Kidney tubule cell (primary cell): ENCODE data around the gene LDHAL6A.

ENCODE experiments used
- DNase-seq: peaks from one replicate; pipeline ENCODE4 v3.0.0-alpha.2; 2018; ENCODE audit warnings: low spot score

Gene LDHAL6A

DNA sequence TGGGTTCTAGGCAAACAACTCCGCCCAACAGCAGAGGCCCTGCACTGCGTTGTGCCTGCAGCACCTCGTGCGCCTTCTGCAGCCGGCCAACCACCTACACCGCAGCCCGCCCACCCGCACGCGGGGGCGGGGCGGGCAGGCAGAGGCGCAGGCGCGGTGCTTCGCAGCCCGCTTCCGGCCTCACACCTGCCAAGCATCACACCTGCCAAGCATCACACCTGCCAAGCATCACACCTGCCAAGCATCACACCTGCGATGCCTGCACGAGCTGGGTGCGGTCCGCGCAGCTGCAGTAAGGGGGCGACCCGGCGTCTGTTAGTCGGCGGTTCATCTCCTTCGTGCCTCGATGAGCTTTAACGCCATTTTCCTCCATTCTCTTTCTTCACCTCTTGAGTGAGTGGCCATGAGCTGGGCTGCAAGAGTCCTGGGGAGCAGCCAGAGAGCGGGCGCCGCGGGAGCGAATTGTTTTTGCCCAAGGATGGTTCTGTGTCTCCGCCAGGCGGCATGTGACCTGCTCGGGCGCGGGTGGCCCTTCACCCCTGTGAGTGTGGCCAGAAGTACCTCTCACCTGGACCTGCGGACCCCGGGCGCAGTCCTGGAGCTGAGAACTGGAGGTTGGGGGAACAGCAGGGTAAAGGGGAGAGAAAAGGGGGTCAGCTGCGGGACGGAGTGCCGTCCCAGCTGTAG, at the start of gene LDHAL6A:
TSS of gene LDHAL6A (plus strand) at position 171 of the 687 bp plus-strand sequence. CDS start 825 bp downstream, outside the sequence.
- no peak for DNase-seq

DNA sequence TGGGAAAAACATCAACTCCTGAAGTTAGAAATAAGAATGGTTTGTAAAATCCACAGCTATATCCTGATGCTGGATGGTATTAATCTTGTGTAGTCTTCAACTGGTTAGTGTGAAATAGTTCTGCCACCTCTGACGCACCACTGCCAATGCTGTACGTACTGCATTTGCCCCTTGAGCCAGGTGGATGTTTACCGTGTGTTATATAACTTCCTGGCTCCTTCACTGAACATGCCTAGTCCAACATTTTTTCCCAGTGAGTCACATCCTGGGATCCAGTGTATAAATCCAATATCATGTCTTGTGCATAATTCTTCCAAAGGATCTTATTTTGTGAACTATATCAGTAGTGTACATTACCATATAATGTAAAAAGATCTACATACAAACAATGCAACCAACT, 48.3 kb upstream of the LDHAL6A start:
- DNase-seq = peak; percentile 77

DNA sequence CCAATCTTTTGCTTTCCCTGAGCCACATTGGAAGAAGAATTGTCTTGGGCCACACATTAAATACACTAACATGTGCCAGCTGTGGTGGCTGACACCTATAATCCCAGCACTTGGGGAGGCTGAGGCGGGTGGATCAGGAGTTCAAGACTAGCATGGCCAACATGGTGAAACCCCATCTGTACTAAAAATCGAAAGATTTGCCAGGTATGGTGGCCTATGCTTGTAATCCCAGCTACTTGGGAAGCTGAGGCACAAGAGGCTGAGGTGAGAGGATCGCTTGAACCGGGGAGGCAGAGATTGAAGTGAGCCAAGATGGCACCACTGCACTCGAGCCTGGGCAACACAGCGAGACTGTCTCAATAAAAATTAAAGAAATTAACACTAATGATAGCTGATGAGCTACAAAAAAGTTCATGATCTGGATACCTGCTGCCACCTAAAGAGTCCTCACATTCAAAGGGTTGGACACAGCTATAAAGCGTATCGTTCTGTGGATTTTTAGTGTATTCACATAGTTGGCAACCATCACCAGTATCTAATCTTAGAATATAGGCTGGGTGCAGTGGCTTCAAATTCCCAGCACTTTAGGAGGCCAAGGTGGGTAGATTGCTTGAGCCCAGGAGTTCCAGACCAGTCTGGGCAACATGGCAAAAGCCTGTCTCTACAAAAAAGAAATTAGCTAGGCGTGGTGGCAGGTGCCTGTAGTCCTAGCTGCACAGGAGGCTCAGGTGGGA, 46.9 kb upstream of the LDHAL6A start:
- DNase-seq = peak; percentile 50

DNA sequence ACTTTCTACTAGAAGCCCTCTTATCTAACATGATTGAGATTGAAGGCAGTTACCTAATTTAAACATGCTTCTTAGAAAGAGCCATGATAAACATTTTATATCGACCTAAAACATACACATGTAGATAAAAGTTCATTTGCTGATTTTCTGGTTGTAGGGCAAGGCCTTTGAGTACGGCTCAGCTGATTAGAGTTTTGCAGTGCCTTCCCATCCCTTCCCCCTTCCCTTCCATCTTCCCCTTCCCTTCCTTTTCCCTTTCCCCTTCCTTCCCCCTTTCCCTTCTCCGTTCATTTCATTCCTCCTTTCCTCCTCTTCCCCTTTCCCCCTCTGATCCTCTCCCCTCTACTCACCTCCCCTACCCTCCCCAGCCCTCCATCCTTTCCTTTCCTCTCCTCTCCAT, 39.2 kb upstream of the LDHAL6A start:
- DNase-seq = no peak

DNA sequence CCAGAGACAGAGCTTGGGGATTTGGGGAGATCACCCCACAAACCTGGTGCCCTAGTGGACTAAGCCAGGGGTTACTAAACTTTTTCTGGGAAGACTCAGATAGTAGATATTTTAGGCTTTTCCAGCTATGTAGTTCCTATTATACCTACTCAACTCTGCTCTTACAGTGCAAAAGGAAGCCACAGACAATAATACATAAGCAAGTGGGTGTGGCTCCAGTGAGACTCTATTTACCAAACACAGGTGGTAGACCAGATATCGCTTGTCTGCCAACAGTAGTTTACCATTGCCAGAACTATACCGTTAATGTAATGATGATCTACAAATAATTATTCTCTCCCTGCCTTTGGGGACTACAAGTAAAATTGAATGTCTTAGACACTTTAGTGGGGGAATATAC, 36.6 kb upstream of the LDHAL6A start:
- no peak for DNase-seq

DNA sequence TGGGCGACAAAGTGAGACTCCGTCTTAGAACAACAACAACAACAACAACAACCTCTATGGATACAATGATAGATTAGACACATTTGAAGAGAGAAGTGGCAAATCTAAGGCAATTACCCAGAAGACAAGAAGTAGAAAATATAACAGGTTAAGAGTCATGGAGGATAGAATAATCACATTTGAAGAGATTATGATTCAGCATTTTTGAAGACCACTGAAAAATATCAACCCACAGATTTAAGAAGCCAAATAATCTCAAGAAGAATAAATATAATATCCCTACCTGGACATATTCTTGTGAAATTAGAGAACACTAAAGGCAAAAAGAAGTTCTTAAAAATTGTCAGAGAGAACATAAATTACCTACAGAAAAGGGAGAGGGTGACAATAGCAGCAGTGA, 35.6 kb upstream of the LDHAL6A start:
- DNase-seq = no peak

DNA sequence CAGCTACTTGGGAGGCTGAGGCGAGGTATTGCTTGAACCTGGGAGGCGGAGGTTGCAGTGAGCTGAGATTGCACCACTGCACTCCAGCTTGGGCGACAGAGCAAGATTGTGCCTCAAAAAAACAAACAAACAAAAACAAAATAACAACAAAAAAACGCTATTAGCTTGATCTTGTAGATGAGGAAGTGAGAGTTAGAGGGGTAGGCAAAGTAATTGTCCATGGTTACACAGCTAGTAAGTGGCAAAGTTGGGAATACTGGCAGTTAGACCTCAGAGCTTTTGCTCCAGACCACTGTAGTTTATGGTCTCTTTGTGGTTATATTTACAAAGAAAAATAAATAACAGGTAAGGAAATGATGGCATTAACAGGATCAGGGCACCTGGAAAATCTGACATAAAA, 28.4 kb upstream of the LDHAL6A start:
- DNase-seq = no peak

DNA sequence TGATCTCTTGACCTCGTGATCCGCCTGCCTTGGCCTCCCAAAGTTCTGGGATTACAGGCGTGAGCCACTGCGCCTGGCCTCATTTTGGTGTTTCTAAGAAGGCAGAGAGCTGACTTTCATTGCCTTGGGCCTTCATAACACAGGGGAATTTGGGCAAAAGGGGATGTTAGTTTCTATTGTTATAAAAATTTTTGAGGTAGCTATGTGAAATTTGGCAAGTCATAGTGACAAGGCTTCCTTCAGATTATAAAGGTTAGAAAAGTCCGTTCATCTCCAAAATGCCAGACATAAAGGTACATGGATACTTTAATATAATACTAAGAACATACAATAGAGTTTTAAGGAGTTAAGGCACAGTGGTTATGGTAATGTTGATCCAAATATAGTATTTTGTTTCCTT, 26.3 kb upstream of the LDHAL6A start:
- DNase-seq = no peak

DNA sequence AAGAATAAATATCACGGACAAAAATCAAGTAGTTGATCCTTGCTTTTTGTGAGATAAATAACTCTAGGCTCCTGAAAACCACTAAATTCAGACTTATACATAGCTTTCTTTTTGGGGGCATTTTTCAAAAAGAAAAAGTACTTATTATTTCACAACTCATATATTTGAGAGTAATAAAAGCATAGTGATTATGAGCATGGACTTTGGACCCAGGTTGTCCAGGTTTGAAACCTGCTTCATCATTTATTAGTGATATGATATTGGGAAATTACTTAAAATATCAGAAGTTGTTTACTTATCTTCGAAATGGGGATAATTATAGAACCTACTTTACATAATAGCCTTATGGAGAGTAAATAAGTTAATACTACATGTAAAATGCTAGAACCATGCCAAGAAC, 17.0 kb upstream of the LDHAL6A start:
- no peak for DNase-seq

DNA sequence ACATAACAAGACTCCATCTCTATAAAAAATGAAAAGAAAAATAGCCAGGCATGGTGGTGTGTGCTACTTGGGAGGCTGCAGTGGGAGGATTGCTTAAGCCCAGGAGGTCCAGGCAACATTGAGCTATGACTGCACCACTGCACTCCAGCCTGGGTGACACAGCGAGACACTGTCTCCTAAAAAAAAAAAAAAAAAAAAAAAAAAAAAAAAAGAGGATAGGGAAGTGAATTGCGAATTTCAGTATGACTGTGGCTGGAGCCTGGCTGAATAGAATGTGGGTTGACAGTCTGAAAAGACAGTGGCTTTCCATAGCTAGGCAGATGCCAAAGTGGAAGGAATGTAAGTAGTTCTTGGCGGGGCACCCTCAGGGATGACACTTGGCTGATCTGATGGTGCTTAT, 6.4 kb upstream of the LDHAL6A start:
- DNase-seq = no peak

DNA sequence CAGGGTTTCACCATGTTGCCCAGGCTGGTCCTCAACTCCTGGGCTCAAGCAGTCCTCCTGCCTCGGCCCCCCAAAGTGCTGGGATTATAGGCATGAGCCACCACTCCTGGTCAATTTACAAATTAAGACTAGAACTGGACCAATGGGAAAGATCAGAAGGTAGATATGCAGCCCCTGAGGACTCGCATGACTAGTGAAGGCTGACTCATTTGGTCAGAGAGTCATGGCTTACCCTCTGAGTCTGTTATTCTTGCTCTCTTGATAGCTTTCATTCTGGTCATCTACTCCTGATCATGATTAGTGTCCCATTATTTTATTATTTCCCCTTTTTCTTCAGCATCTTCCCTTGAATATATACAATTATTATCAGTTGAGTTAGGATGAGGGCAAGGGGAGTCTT, 2.7 kb upstream of the LDHAL6A start:
- peak; percentile 25 for DNase-seq

DNA sequence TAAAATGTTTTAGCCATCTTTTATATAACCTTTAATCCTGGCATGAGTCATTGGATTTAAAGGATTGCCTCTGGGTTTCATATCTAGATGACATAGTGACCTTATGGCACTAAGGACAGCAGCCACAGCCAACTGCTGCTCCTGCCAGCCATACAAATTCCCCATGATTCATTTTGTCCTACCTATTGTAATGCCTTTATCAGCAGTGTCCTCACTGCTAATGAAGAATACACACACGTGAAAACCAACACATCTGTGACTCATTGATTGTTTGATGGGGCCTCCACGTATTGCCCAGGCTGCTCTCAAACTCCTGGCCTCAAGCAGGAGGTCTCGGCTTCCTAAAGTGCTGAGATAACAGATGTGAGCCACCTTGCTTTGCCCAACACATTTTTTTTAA, 1.8 kb downstream of the LDHAL6A start:
- no peak for DNase-seq

DNA sequence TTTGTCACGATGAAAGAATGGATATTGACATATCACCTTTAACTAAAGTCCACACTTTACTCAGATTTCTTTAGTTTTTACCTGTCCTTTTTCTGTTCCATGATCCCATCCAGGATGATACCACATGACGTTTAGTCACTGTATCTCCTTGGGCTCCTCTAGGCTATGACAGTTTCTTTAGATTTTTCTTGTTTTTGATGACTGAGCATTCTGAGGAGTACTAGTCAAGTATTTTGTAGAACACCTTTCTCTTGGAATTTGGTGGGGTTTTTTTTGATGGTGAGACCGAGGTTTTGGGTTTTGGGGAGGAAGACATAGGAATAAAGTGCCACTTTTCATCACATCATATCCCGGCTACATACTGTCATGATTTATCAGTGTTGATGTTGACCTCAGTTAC, 4.0 kb downstream of the LDHAL6A start:
- DNase-seq = no peak

DNA sequence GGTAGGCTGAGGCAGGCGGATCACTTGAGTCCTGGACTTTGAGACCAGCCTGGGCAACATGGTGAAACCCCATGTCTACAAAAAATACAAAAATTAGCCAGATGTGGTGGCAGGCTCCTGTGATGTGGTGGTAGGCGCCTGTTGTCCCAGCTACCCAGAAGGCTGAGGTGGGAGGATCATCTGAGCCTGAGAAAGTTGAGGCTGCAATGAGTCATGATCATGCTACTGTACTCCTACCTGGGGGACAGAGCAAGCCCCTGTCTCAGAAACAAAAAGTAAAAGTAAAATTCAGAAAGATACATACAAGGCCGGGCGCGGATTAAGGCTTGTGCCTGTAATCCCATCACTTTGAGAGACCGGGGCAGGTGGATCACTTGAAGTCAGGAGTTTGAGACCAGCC, 6.3 kb downstream of the LDHAL6A start:
- no peak for DNase-seq

DNA sequence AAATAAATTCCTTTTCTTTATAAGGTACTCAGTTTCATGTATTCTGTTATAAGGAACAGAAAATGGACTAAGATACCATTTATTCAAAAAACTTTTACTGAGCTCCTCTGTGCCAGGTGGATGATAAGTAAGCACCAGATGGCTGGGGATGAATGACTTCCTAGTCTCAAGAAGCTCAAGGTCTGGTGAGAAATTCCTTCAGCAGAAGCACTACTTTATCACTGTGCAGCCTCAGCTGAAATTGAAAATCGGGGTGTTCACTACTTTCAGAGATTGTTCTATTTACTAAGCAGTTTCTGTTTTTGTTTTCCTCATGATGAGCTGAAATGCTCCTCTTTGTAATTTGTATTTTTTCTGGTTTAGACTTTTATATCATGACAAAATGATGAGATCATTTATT, 7.8 kb downstream of the LDHAL6A start:
- DNase-seq = no peak

DNA sequence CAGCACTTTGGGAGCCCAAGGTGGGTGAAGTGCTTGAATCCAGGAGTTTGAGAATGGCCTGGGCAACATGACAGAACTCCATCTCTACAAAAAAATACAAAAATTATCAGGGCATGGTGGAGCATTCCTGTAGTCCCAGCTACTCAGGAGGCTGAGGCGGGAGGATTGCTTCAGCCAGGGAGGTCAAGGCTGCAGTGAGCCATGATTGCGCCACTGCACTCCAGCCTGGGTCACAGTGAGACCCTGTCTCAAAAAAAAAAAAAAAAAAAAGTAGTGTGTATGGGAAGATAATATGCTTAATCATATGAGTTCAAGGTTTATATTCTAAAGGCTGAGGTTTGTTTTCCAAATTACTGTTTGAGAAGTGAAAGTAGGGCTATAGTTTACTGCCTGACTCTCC, 10.7 kb downstream of the LDHAL6A start:
- DNase-seq = no peak

DNA sequence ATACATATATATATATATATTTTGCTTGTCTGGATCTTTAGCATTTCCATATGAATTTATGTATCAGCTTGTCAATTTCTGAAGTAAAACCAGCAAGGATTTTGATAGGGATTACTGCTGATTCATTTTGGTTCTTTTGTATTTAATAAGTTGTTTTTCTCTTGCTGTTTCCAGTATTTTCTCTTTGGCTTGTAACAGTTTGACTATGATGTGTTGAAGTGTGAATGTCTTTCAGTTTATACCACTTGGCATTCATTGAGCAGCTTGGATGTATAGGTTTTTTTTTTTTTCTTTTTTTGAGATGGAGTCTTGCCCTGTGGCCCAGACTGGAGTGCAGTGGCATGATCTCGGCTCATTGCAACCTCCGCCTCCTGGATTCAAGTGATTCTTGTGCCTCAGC, 12.4 kb downstream of the LDHAL6A start:
- no peak for DNase-seq

DNA sequence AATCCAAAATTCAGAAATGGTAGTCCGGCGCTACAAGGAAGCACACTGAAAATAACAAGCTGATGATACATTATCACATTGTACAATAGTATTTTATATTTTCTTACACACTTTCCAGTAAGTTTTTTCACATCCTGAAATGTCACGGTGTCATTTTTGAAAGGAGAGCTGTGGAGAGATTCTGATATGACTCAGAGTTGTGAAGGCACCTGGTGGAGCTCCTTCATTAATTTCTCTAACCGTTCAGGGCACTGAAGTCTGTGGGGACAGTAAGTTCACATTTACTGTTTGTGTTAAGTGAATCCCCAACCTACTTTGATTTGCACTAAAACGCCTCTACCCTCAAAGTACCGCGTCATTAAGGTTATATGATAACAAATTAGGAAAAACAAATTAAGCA, 13.3 kb downstream of the LDHAL6A start:
- no peak for DNase-seq

DNA sequence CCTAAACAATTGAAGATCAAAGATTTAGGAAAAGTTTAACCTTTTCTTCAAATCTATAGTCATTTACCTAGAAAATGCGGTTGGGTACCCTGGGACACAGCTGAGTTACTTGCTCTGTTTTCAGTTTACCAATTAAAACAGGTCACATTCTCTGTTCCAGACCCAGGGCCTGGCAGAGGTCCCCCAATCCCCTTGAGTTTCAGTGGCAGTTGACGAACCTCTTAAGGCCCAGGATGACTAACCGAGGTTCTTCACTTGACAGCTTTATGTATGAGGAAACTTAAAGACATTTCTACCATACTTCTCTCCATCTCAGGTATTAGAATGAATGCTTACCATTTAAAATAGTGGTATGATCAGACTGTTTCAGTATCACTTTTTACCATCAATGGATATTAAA, 16.3 kb downstream of the LDHAL6A start:
- DNase-seq = no peak

DNA sequence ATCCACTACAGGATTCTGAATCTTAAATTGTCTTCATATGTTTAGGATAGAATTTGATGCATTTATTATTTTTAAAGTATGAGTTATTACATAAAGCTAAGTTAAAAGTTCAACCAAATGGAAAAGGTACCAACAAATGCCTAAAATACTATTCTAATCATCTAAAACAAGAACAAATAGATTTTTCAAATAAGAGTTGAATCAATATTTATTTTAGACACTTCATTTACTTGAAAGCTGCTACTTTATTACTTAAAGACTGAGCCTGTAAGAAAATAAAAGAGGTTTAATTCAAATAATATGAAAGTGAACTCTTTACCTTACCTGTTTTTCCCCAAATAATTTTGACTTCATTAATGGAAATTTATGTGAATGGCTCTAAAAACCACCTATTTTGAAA, 16.9 kb downstream of the LDHAL6A start:
- no peak for DNase-seq

DNA sequence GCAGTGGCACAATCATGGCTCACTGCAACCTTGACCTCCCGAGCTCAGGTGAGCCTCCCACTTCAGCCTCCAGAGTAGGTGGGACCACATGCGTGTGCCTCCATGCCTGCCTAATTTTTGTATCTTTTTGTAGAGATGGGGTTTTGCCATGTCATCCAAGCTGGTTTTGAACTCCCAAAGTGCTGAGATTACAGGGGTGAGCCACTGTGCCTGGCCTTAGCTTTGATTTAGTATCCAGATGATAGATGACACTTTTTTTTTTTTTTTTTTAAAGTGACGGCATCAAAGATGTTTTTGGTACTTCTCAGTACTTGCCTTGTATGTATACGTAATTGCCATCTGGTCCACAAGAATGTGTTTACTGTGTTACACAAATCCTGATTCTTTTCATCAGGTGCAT, 23.4 kb downstream of the LDHAL6A start:
- no peak for DNase-seq

DNA sequence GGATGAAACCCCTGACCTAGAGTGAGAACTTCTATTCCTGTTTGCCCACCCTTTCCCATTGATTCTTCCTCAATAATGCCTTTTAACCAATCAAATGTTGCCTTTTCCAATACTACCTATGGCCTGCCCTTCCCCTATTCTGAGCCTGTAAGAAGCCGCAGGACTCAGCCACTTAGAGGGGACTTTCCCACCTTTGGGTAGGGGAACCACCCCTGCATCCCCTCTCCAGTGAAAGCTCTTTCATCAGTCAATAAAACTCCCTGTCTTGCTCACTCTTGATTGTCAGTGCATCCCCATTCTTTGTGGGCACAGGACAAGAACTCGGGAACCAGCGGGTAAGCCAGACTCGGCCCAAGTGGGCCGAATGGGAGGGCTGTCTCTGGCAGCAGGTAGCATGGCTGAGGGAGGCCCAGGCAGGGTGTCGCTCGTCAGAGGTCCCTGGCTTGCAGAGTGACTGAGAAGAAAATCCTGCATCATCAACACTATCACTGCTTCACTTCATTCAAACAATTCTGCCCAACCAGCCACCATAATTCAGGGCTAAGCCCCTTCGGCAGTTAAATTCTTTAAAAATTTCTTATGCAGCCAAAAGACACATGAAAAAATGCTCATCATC, 30.4 kb downstream of the LDHAL6A start:
- no peak for DNase-seq

DNA sequence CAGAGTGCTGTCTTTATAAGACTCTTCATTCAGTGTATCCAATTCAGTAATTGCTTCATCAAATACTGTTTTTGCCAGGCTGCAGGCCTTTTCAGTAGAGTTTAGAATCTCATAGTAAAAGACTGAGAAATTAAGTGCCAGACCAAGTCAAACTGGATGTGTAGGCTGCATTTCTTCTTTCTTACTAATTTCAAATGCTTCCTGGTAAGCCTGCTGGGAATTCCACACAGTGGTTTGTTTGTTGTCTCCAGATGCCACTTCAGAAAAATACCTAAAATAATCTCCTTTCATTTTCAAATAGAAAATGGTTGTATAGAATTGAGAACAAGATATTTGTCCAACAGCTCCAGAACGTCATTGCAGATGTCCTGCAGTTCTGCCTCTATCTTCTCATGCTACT, 34.7 kb downstream of the LDHAL6A start:
- peak; percentile 46 for DNase-seq
